Neural crest cell (in vitro differentiated cells): ENCODE data around the gene KMT5C. TPM values are rescaled to one million over a fixed set of nuclear protein-coding genes. Genes with fewer than 3 reads are reported as not detected.
A peak's percentile ranks its signal among the peaks of the same experiment; 100 is the strongest.

Experiments
- DNase-seq: peaks from one replicate; pipeline ENCODE4 v3.0.0; 2021; ENCODE audit warnings: low read depth, mixed read lengths, low spot score
- H3K27ac Mint-ChIP-seq: one replicate; pipeline ENCODE4 v1.8.0; 2021; ENCODE audit warnings: mild to moderate bottlenecking, mixed read lengths; ENCODE audit not compliant: unreplicated experiment
- H3K27me3 Mint-ChIP-seq: 2 replicates; pipeline ENCODE4 v1.8.0; 2021; ENCODE audit warnings: low read depth, mild to moderate bottlenecking, mixed read lengths
- H3K36me3 Mint-ChIP-seq: 2 replicates; pipeline ENCODE4 v1.8.0; 2021; ENCODE audit warnings: low read depth, mild to moderate bottlenecking, mixed read lengths
- H3K4me1 Mint-ChIP-seq: 2 replicates; pipeline ENCODE4 v1.8.0; 2021; ENCODE audit warnings: mixed read lengths
- H3K4me3 Mint-ChIP-seq: one replicate; pipeline ENCODE4 v1.8.0; 2021; ENCODE audit warnings: mild to moderate bottlenecking, mixed read lengths
- H3K9me3 Mint-ChIP-seq: 2 replicates; pipeline ENCODE4 v1.8.0; 2021; ENCODE audit warnings: mixed read lengths
- CTCF ChIP-seq: fragments of 200-600 bp; sonication (generic); conservative IDR thresholded peaks from 2 replicates; pipeline ENCODE4 v1.5.0; 2021; ENCODE audit warnings: antibody characterized with exemption, mild to moderate bottlenecking
- total RNA-seq: library from RNA; stranded (reverse); gene quantifications from 2 replicates; pipeline ENCODE4 v1.2.1, GENCODE V29; 2021

Gene KMT5C
- total RNA-seq, 1 donor from 2014 or later = 35.2 TPM

DNA sequence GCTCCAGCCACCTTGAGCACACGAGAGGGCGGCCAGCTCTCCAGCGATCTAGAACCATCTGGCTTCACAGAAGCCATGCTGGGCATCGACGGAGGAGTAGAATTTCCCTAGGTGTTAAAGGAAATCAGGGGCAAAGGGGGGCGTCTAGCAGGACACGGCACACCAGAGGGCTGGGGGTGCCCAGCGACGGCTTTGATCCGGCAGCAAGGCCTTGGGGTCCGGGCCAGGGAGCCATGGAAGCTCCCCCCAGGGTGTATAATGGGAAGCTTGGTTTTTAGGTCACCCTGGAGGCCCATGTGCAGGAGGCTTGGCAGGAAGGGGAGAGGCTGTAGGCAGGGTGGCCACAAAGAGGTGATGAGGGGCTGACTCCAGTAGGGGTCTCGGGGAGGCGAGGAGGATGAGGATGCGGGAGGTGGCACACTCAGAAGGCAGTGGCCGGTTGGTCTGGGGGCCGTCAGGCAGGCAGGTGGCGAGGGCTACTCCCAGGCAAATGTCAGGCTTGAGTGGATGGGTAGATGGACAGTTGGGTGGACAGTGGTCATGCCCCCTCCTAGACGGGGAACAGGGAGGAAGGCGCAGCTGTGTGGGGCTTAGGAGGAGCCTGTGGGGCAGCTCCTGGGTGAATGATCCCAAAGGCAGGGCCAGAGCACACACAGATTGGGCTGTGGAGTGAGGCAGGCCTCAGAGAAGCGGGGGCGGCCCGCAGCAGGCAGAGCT is 5.6 kb downstream of the KMT5C start:
- Mint-ChIP-seq H3K4me1 (peaks cover 19% of the 10 kb centered on the region), H3K4me3 (peak overlapping the region; percentile 34), H3K27ac (peak overlapping the region; percentile 85), H3K9me3 (no peaks in the 10 kb centered on the region), H3K36me3 (no peaks in the 10 kb centered on the region), H3K27me3 (peaks cover 2% of the 10 kb centered on the region)
- DNase-seq = no peak
- TF ChIP-seq CTCF = no peak

DNA sequence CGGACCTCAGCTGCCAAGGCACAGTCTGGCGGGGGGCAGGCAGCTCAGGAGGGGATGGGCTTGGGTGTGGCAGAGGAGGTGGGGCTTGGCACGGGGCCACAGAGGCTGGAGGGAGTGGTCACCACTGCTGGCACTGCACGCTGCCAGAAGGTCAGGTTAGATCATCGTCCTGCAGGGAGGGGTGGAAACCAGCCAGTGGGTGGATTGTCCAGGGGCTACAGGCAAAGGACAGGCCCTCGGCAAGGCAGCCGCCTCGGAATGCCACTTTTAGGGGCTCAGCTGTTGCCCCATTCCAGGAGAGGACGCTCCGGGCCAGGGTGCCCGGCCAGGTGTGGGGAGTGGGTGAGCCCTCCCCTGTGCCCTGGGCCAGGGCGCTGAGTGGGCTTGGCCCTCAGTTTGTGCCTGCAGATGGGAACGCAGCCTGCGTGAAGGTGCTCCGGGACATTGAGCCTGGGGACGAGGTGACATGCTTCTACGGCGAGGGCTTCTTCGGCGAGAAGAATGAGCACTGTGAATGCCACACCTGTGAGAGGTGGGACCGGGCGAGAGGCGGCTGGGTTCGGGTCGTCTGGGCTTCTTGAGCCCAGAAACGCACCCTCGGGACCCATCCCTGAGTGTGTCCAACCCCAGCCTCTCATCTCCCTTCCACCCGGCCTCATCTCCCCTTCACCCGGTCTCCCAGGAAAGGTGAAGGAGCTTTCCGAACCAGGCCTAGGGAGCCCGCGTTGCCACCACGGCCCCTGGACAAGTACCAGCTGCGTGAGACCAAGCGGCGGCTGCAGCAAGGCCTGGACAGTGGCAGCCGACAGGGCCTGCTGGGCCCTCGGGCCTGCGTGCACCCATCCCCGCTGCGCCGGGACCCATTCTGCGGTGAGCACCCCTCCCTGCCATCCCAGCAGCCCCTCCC is 6.4 kb downstream of the KMT5C start:
- peaks cover 9% of the 10 kb centered on the region for H3K27me3 Mint-ChIP-seq
- no peak overlapping the region for H3K27ac Mint-ChIP-seq
- H3K4me1 Mint-ChIP-seq = peaks cover 15% of the 10 kb centered on the region
- DNase-seq = no peak
- H3K9me3 Mint-ChIP-seq = no peaks in the 10 kb centered on the region
- H3K36me3 Mint-ChIP-seq = no peaks in the 10 kb centered on the region
- TF ChIP-seq CTCF = no peak
- H3K4me3 Mint-ChIP-seq = no peak overlapping the region

- no peak overlapping the region for H3K27ac Mint-ChIP-seq
- no peak overlapping the region for H3K4me3 Mint-ChIP-seq
- DNase-seq = no peak
- no peaks in the 10 kb centered on the region for H3K9me3 Mint-ChIP-seq
- H3K36me3 Mint-ChIP-seq = no peaks in the 10 kb centered on the region
- H3K4me1 Mint-ChIP-seq = peaks cover 7% of the 10 kb centered on the region
- no peak for TF ChIP-seq CTCF
- peaks cover 18% of the 10 kb centered on the region for H3K27me3 Mint-ChIP-seq
Observed at GRCh38 chr19:55346725-55347441, 7.2 kb downstream of the KMT5C start.

- peaks cover 24% of the 10 kb centered on the region for H3K27me3 Mint-ChIP-seq
- no peaks in the 10 kb centered on the region for H3K36me3 Mint-ChIP-seq
- H3K27ac Mint-ChIP-seq = peak overlapping the region; percentile 19
- no peak for TF ChIP-seq CTCF
- peaks cover 9% of the 10 kb centered on the region for H3K4me1 Mint-ChIP-seq
- DNase-seq = no peak
- H3K4me3 Mint-ChIP-seq = peak overlapping the region; percentile 47
- no peaks in the 10 kb centered on the region for H3K9me3 Mint-ChIP-seq
Observed at GRCh38 chr19:55347442-55348009, 7.8 kb downstream of the KMT5C start.
